GM18520 (cell line): ENCODE measurements around the gene NUP153.
"Not testable (repeated sequence)": the region's sequence is repeated elsewhere in the genome, so short reads cannot be mapped to it uniquely, and the experiment has no call there.

Experiments
- ATAC-seq: cut with Tn5 transposase; IDR thresholded peaks from one replicate; pipeline ENCODE4 v1.9.1; 2021; ENCODE audit not compliant: unreplicated experiment

Gene NUP153

GRCh38 chr6:17706580-17707370 lies at the start of gene NUP153:
Gene NUP153 (minus strand): TSS chr6:17706925. CDS start chr6:17706387, 538 bp downstream.
- ATAC-seq = peak; percentile 62

- ATAC-seq = no peak
Measured at GRCh38 chr6:17754254-17754653, 47.5 kb upstream of the NUP153 start.

GRCh38 chr6:17745324-17745723 lies 38.6 kb upstream of the NUP153 start:
- ATAC-seq = not testable (repeated sequence)

DNA sequence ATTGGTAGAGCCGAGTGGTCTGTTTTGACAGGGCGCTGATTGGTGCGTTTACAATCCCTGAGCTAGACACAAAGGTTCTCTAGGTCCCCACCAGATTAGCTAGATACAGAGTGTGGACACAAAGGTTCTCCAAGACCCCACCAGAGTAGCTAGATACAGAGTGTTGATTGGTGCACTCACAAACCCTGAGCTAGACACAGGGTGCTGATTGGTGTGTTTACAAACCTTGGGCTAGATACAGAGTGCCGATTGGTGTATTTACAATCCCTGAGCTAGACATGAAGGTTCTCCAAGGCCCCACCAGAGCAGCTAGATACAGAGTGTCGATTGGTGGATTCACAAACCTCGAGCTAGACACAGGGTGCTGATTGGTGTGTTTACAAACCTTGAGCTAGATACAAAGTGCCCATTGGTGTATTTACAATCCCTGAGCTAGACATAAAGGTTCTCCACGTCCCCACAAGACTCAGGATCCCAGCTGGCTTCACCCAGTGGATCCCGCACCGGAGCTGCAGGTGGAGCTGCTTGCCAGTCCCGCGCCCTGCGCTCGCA lies 38.1 kb upstream of the NUP153 start:
- not testable (repeated sequence) for ATAC-seq

- no peak for ATAC-seq
Measured at GRCh38 chr6:17744019-17744756, 37.5 kb upstream of the NUP153 start.

- ATAC-seq = no peak
Measured at GRCh38 chr6:17741507-17741906, 34.8 kb upstream of the NUP153 start.

- no peak for ATAC-seq
Measured at GRCh38 chr6:17740559-17741220, 34.0 kb upstream of the NUP153 start.

DNA sequence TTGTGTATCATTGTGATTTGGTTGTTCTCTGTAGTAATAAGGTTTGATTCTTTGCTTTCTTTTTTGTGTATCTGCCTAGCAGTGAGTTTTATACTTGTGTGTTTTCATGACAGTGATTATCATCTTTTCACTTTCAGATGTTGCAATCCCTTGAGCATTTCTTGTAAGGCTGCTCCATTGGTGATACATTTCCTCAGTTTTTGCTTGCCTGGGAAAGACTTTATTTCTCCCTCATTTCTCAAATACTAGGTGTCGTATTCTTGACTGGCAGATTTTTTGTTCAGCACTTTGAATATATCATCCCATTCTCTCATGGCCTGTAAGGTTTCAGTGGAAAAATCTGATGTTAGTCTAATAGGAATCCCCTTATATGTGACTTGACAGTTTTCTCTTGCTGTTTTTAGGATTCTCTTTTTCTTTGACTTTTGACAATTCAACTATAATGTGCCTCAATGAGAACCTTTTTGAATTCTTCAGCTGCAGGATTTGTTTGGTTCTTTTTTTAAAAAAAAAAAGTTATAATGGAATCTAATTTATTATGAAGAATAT lies 31.1 kb upstream of the NUP153 start:
- ATAC-seq = no peak

DNA sequence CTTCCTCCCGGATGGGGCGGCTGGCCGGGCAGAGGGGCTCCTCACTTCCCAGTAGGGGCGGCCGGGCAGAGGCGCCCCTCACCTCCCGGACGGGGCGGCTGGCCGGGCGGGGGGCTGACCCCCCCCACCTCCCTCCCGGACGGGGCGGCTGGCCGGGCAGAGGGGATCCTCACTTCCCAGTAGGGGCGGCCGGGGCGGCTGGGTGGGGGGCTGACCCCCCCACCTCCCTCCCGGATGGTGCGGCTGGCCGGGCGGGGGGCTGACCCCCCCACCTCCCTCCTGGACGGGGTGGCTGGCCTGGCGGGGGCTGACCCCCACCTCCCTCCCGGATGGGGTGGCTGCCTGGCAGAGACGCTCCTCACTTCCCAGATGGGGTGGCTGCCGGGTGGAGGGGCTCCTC lies 28.6 kb upstream of the NUP153 start:
- not testable (repeated sequence) for ATAC-seq

- ATAC-seq = no peak
Measured at GRCh38 chr6:17730078-17730704, 23.5 kb upstream of the NUP153 start.

DNA sequence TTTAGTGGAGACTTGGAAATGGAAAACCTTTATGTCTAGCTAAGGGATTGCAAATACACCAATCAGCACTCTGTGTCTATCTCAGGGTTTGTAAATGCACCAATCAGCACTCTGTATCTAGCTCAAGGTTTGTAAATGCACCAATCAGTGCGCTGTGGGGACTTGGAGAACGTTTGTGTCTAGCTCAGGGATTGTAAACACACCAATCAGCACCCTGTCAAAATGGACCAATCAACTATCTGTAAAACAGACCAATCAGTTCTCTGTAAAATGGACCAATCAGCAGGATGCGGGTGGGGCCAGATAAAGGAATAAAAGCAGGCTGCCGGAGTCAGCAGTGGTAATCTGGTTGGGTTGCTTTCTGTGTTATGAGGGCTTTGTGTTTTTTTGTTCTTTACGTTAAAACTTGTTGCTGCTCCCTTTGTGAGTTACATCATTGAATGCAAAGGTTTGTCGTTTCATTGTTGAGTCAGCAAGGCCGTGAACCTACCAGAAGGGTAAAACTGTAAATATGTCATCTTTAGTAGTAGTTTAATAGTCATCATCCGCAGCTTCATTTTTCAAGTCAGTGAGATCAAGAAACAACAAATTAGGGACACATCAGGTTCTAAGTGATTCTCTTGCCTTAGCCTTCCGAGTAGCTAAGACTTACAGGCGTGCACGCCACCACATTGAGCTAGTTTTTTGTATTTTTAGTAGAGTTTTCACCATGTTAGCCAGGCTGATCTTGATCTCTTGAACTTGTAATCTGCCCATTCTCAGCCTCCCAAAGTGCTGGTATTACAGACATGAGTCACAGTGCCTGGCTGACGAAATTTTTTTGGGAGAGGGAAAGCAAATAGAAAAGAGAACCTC lies 22.7 kb upstream of the NUP153 start:
- ATAC-seq = no peak

DNA sequence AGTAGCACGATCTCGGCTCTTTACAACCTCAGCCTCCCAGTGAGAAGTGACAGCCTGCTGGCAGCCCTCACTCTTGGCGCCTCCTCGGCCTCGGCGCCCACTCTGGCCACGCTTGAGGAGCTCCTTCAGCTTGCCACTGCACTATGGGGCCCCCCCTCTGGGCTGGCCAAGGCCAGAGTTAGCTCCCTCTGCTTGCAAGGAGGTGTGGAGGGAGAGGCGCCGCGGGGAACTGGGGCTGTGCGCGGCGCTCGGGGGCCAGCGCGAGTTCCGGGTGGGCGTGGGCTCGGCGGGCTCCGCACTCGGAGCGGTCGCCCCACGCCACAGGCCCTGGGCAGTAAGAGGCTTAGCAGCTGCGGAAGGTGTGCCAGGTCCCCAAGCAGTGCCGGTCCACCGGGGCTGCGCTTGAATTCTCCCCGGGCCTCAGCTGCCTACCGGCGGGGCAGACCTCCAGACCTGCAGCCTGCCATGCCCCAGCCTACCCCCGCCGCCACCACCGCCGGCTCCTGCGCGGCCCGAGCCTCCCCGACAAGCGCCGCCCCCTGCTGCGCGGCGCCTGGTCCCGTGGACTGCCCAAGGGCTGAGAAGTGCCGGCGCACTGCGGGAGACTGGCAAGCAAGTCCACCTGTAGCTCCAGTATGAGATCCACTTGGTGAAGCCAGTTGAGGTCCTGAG lies 22.0 kb upstream of the NUP153 start:
- no peak for ATAC-seq

DNA sequence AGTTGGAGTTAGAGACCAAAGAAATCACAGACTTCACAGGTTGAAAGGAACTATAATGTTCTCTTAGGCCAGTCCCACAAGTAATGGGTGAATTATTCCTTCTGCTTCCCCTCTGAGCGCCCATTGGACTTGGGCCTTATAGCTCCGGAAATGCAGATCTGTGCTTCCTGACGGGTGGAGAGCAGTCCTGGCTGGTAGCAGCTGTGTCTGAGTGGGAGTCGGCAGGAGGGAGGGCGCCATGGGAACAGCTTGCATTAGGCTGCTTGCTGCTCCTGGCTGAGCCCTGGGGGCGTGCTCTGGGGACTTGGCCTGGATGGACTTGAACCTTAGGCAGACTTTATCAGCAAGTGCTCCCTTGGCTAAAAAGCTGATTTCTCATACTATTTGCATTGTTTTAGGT lies 18.4 kb upstream of the NUP153 start:
- no peak for ATAC-seq

DNA sequence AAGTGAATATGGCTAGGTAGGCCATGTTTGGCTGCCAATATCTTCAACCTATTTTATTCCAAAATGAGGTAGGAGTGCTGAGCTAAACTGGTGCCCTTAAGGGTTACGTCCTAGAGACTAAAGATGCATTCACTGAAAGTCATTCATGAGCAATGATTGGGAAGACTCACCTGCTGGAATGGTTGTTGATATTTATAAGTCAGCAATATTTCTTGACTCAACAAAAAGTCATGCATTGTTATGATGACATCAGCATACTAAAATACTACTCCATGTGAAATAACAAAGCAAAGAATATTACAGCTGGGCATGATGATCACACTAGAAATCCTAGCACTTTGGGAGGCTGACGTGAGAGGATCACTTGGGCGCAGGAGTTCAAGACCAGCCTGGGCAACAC lies 17.6 kb upstream of the NUP153 start:
- no peak for ATAC-seq

DNA sequence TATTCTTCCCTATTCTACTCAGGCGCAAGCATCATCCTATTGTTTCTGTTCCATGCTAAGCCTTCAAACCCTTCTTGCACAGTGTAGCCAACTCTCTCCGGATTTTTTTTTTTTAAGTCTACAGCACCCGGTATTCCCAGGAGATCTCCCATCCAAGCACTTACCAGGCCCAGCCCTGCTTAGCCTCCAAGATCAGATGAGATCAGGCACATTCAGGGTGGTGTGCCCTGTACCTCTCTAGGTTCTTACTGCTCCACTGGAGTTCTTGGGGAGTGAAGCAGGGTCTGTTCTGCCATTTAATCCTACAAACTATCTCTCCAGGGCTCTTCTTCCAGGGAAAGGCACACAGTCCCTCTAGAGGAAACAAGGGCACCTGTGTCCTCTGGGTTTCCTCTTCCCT lies 14.9 kb upstream of the NUP153 start:
- no peak for ATAC-seq

DNA sequence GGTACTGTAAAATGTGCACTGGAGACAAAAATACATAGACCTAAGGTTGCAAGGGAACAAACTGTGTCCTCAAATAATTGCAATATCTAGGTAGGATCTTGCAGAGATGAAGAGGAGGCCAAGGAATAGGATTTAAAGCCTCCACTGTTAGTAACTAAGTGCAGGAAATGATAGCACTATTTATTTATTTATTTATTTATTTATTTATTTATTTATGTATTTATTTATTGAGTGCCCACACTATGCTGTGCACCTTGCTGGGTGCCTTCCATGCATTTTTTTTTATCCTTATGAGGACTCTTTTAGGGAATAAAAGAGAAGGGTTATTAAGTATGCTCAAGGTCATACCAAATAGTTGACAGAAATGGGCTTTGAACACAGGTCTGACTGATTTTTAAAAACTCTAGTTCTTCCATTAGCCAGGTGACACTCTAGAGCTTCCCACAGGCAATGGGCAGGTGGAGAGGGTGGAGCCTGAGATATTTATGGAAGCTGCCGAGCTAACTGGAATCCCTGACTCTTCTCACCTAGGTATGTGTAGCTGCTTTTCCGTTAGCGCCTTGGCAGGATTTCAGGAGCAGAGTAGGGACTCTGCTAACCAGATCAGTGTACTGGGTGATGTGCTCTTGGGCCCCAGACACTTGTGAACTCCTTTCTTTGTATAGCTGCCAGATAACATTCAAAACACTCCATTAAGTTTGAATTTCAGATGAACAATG lies 12.8 kb upstream of the NUP153 start:
- no peak for ATAC-seq

GRCh38 chr6:17716221-17716620 lies 9.5 kb upstream of the NUP153 start:
- ATAC-seq = no peak
